ENCODE data around the gene CATSPERD.
A peak's percentile ranks its signal among the peaks of the same experiment; 100 is the strongest.
"Not testable (repeated sequence)": the region's sequence is repeated elsewhere in the genome, so short reads cannot be mapped to it uniquely, and the experiment has no call there.

Gene CATSPERD

GRCh38 chr19:5743630-5744029 is 23.2 kb downstream of the CATSPERD start:
- DNase-seq = no peak

DNA sequence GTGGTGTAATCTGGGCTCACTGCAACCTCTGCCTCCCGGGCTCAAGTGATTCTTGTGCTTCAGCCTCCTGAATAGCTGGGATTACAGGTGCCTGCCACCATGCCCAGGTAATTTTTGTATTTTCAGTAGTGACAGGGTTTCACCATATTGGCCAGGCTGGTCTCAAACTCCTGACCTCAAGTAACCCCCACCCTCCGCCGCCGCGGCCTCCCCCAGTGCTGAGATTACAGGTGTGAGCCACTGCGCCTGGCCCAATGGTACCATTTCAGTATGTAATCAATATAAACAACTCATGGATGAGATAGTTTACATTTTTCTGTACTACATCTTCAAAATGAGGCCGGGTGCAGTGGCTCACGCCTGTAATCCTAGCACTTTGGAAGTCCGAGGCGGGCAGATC is 24.6 kb downstream of the CATSPERD start:
- DNase-seq = not testable (repeated sequence)

GRCh38 chr19:5748920-5749319 is 28.5 kb downstream of the CATSPERD start:
- DNase-seq = not testable (repeated sequence)

- DNase-seq = no peak
Observed at GRCh38 chr19:5749505-5749904, 29.1 kb downstream of the CATSPERD start.

- no peak for DNase-seq
Observed at GRCh38 chr19:5751709-5752108, 31.3 kb downstream of the CATSPERD start.

GRCh38 chr19:5753743-5754142 is 33.3 kb downstream of the CATSPERD start:
- no peak for DNase-seq

- DNase-seq = no peak
Observed at GRCh38 chr19:5762608-5763217, 42.3 kb downstream of the CATSPERD start.

DNA sequence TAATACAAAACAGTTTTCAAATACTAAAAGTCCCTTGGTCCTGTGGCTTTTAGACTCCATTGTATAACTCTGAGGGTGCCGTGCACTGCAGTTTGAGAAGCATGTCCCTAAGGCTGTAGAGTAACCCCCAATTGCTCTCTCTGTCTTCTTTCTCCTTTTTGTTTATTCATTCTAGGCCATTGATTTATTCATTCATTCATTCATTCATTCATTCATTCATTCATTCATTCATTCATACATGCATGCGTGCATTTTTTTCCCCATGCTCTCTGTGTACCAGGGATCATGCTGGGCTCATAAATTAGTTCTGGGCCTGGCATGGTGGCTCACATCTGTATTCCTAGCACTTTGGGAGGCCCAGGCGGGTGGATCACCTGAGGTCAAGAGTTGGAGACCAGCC is 44.8 kb downstream of the CATSPERD start:
- no peak for DNase-seq

DNA sequence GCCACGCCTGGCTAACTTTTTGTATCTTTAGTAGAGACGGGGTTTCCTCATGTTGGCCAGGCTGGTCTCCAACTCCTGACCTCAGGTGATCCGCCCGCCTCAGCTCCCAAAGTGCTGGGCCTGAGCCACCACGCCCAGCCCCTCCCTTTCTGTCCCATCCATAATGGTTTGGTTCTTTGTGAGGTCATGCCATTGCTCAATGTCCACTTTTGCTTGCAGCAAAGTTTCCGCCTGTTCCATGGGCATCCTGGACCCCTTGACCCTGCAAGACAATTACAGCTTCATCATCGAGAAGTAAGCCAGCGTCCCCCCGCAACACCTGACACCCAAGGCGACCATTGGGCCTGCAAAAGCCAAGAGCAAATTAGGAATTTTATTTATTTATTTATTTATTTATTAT is 47.5 kb downstream of the CATSPERD start:
- DNase-seq = no peak

DNA sequence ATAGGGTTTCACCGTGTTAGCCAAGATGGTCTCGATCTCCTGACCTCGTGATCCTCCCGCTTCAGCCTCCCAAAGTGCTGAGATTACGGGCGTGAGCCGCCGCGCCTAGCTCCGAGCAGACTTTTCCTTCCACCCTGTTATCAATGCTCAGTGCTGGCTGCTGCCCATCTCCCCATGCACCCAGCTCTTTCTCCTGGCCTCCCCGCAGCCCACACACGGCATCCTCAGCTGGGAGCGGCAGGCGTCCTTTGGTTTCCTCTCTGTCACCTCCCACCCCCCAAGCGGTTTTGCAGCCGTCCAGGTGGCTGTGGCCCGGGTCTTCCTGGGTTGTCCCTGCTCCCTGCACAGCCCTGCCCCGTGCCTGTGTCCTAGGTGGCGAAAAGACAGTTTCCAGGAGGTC is 52.0 kb downstream of the CATSPERD start:
- DNase-seq = peak; percentile 15

DNA sequence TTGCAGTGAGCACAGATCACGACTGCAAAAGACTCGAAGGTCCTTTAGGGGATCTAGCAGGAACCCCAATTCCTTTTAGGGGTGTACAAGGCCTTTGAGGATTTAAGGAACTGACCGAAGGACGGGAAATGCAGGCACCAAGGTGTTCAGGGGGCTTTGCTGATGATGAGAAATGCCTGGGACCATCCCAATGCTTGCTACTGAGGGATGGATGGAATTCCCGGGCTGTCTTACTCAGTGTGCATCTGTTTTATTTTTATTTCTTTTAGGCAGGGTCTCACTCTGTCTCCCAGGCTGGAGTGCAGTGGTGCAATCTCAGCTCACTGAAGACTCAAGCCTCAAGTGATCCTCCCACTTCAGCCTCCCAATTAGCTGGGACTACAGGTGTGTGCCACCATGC is 52.8 kb downstream of the CATSPERD start:
- no peak for DNase-seq

GRCh38 chr19:5774921-5775320 is 54.5 kb downstream of the CATSPERD start:
- no peak for DNase-seq

DNA sequence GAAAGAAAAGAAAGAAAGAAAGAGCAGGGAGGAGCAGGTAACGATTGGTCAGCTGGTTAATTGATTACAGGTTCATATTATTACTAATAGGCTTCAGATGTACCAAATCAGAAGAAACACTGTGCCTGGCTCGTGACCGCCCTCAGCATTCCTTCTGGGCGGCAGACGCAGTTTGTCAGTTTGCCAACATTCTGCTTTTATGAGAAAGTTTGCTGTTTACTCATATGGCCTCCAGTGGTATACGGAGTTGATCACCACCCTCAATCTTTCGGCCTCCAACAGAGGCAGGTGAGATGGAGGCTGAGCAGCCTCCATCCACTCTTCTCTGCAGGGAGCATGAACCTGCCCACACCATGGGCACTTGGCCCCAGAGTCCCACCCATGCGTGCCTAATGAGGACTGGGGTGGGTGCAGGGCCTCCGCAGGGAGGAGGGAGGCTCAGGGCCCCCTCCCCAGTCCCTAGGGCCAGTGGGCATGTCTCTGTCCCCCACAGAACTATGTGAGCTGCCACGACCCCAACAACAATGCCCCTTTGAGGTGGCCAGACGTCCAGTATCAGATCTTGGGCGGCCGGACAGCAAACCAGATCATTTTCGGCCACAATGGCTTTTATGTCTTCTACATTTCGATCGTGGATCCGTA is 55.4 kb downstream of the CATSPERD start:
- no peak for DNase-seq

DNA sequence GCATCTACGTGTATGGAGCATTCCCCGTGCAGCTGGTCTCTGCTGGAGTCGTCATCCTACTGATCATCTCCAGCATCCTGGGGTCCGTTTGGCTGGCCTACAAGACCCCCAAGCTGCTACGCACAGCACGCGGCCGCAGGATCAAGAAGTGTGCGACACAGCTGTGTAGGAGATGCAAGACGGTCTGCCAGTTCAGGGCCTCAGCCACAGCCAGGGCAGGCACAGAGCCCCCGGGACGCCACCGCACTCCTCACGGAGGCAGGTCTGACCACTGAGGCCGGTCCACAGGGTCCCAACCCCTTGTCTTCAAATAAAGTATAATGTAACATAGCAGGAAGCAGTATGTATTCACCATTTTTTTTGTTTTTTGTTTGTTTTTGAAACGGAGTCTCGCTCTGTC is 58.0 kb downstream of the CATSPERD start:
- no peak for DNase-seq

DNA sequence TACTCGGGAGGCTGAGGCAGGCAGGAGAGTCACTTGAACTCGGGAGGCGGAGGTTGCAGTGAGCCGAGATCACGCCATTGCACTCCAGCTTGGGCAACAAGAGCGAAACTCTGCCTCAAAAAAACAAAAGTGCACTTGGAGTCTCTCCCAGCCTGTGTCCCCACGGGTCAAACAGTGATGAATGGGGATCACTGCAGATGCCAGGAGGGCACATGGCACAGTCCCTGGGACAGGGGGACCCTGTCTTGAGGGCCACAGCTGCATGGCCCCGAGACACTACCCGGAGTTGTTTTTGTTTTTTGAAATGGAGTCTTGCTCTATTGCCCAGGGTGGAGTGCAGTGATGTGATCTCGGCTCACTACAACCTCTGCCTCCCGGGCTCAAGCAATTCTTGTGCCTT is 60.5 kb downstream of the CATSPERD start:
- DNase-seq = not testable (repeated sequence)

- no peak for DNase-seq
Observed at GRCh38 chr19:5782322-5782721, 61.9 kb downstream of the CATSPERD start.

DNA sequence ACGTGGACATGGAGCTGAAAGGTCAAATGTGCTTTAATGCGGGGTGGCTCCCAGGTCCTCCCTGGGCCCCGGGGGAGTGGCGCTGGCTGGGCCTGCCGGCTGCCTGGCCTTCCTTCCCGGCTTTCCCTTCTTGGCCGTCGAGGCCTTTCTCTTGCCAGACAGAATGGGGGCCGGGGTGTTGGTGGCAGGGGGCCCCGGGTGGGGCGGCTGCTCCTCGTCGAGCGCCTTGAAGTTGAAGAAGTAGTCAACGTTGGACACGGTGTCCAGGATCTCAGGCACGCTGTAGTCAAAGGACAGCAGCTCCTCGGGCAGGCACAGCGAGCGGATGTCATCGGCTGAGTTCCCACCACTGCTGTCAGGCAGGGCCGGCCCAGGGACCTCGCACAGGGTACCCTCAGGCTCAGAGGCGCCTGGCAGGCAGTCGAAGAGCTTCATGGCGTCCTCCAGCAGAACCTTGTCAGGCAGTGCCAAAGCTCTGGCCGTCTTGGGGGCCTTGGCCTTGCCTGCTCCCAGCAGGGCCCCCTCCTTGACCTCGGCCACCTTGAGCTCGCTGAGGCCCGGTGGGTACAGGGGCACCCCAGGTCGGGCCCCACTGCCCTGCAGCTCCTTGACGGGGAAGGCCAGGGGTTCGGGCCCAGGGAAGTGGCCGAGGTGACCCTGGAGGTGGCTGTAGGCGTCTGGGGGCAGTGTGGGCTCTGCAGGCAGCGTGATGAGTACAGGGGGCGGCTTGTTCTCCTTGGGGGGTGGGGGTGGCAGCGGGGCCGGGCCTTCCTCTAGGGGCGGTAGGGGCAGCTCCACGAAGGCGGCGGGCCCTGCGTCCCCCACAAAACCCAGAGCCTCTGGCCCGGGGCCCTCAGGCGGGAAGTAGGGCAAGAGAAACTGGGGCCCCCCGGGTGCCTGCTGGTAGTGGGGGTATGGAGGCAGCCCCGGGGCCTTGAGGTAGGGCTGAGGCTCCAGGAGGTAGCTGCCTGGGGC is 62.8 kb downstream of the CATSPERD start:
- no peak for DNase-seq

- DNase-seq = no peak
Observed at GRCh38 chr19:5784581-5785147, 64.2 kb downstream of the CATSPERD start, which contains the start of gene PRR22. TSS of gene PRR22 (minus strand) at chr19:5784746. CDS start at chr19:5784660, 86 bp downstream.

- no peak for DNase-seq
Observed at GRCh38 chr19:5785423-5785822, 65.0 kb downstream of the CATSPERD start.

- no peak for DNase-seq
Observed at GRCh38 chr19:5786593-5787408, 66.4 kb downstream of the CATSPERD start.

DNA sequence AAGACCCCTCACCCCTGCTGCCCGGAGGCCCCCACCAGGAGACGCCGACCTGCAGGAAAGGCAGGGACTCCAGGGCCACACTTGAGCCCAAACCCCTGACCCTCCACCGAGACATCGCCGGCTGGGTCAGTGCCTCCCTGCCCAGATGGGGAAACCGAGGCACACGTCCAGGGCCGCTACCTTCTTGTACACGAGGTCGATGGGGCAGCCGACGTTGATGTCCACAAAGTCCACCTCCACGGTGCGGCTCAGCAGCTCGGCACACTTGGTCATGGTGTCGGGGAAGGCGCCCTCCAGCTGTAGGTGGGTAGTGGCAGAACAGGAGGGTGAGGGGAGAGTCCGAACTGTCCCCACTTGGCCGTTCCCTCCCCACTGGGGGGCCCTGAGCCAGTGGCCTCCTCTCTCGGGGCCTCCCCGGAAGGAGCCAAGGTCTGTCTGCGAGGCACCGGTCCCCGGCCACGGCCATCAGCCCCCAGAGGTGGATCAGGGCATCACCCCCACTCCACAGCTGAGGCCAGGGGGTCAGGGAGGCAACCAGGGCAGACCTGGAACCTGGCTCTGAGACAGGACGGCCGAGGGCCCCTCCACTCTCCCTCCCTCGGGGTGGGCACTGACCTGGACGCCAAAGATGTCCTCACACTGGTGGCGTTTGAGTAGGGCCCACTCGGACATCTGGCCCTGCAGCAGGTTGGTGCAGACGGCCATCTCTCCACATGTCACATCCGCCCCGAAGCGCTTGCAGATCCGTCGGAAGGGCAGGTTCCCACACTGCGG is 67.2 kb downstream of the CATSPERD start:
- no peak for DNase-seq

DNA sequence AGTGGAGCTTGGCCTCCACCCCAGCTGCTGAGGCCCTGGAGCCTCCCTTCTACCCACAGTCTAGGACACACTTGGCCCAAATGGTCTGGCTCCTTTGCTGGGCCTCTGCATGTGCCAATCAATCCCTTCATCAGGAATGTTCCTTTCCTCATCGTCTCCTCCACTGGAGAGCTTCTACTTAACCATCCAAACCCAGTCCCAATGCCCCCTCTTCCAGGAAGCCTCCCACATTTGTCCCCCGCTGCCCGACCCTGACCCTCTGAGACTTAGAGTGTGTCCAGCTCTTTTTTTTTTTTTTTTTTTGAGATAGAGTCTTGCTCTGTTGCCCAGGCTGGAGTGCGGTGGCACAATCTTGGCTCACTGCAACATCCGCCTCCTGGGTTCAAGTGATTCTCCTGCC is 68.0 kb downstream of the CATSPERD start:
- no peak for DNase-seq
